ENCODE results near the gene IFNG-AS1. TPM values are rescaled to one million over a fixed set of nuclear protein-coding genes. Genes with fewer than 3 reads are reported as not detected.

IFNG-AS1 gene
- total RNA-seq, 1 experiment from 2014 or later, result not detected

GRCh38 chr12:68018315-68018714 lies 29.1 kb downstream of the IFNG-AS1 start:
- CTCF ChIA-PET, result no interaction called here
- BruUV-seq (replicated peaks), result no TSS peak

More at GRCh38 chr12:68018315-68018714, 29.1 kb downstream of the IFNG-AS1 start:
- Histone ChIP-seq H4K20me1 (ENCODE audit: insufficient read depth) (no peaks in the 10 kb centered on the region), H3K27ac (ENCODE audit: low read depth, low read length) (no peak overlapping the region), H3K27me3 (ENCODE audit: insufficient read depth, low read length) (no peaks in the 10 kb centered on the region), H3K36me3 (ENCODE audit: control insufficient read depth in 1 of 2, insufficient read depth in 2 of 2, low read length in 2 of 2) (no peaks in the 10 kb centered on the region), H3K9me3 (ENCODE audit: control insufficient read depth in 1 of 2, insufficient read depth in 1 of 2, low read depth in 1 of 2, low read length in 2 of 2) (no peaks in the 10 kb centered on the region), H2AFZ (ENCODE audit: low read depth, low read length, poor library complexity, severe bottlenecking) (no peak overlapping the region), H3K4me2 (ENCODE audit: low read length) (no peak overlapping the region), H3K9me2 (ENCODE audit: insufficient read depth) (no peaks in the 10 kb centered on the region), H3K4me3 (replicated peaks in 1 of 2; ENCODE audit: low read depth in 1 of 2, low read length in 2 of 2) (no peak overlapping the region), H3K79me2 (ENCODE audit: insufficient read depth, low read length) (no peaks in the 10 kb centered on the region), H3K9ac (ENCODE audit: low read length) (no peak overlapping the region), H3K4me1 (ENCODE audit: control insufficient read depth in 1 of 2, insufficient read depth in 2 of 2, low read length in 2 of 2) (no peaks in the 10 kb centered on the region)
- POLR2A ChIA-PET, result no interaction called here
- ATAC-seq, result no peak
- intact Hi-C loops (cut with micrococcal nuclease), result no loop called here
- no peak for DNase-seq (ENCODE audit: low read depth, low spot score)
- no peak for TF ChIP-seq ZBTB33 (IDR thresholded peaks at IDR 0.05; ENCODE audit: extremely low read depth, insufficient replicate concordance, low read length)
- TF ChIP-seq POLR2A (IDR thresholded peaks at IDR 0.05; ENCODE audit: borderline replicate concordance, extremely low read depth, insufficient read depth, insufficient read length), result no peak
- TF ChIP-seq JUND (IDR thresholded peaks at IDR 0.05), result no peak
- TF ChIP-seq CEBPB (IDR thresholded peaks at IDR 0.05; ENCODE audit: low read depth), result no peak
- TF ChIP-seq ATF3 (IDR thresholded peaks at IDR 0.05), result no peak
- TF ChIP-seq SP1 (IDR thresholded peaks at IDR 0.05; ENCODE audit: low read depth), result no peak
- no peak for TF ChIP-seq REST (IDR thresholded peaks at IDR 0.05; ENCODE audit: low read depth)
- no peak for TF ChIP-seq SIN3A (IDR thresholded peaks at IDR 0.05; ENCODE audit: low read depth)
- no peak for TF ChIP-seq FOSL1 (IDR thresholded peaks at IDR 0.05; ENCODE audit: low read depth)
- TF ChIP-seq CBX3 (IDR thresholded peaks at IDR 0.05; ENCODE audit: low read depth), result no peak
- TF ChIP-seq YY1 (IDR thresholded peaks at IDR 0.05; ENCODE audit: extremely low read depth, insufficient replicate concordance, low read depth, low read length), result no peak
- no peak for TF ChIP-seq SRF (IDR thresholded peaks at IDR 0.05; ENCODE audit: low read depth)
- TF ChIP-seq MAX (IDR thresholded peaks at IDR 0.05), result no peak
- no peak for TF ChIP-seq EGR1 (IDR thresholded peaks at IDR 0.05; ENCODE audit: low read depth)
- TF ChIP-seq POLR2AphosphoS5 (IDR thresholded peaks at IDR 0.05; ENCODE audit: low read depth, low read length), result no peak
- RAD21 ChIA-PET (ENCODE audit: low non-redundant PET in 1 of 2, low total read pairs in 2 of 2, uncharacterized antibody in 2 of 2, unreplicated experiment in 2 of 2), result no interaction called here
